SK-N-SH treated with all-trans-retinoic acid at 6 μM for 48 hours (cell line): Measurements from ENCODE around the gene FHL1.

Experiments used
- CSRNP3 ChIP-seq: fragments of 250-450 bp; sonication (Bioruptor Pico); IDR thresholded peaks from 2 replicates; pipeline ENCODE4 v1.5.1; 2021; ENCODE audit warnings: mild to moderate bottlenecking, moderate library complexity
- GLIS3 ChIP-seq: fragments of 250-450 bp; sonication (Bioruptor Pico); IDR thresholded peaks from 2 replicates; pipeline ENCODE4 v1.5.0; 2020; ENCODE audit warnings: mild to moderate bottlenecking, moderate library complexity
- ISL1 ChIP-seq: fragments of 250-450 bp; sonication (Bioruptor Pico); IDR thresholded peaks from 2 replicates; pipeline ENCODE4 v2.1.2; 2022; ENCODE audit warnings: mild to moderate bottlenecking, moderate library complexity
- PPARA ChIP-seq: fragments of 250-450 bp; sonication (Bioruptor Pico); IDR thresholded peaks from 2 replicates; pipeline ENCODE4 v1.5.0; 2020; ENCODE audit warnings: mild to moderate bottlenecking, borderline replicate concordance
- RARB ChIP-seq: fragments of 250-450 bp; sonication (Bioruptor Pico); IDR thresholded peaks from 2 replicates; pipeline ENCODE4 v1.8.0; 2021; ENCODE audit warnings: mild to moderate bottlenecking, moderate library complexity
- TOX ChIP-seq: fragments of 250-450 bp; sonication (Bioruptor Pico); IDR thresholded peaks from 2 replicates; pipeline ENCODE4 v1.8.0; 2021; ENCODE audit warnings: mild to moderate bottlenecking, moderate library complexity, borderline replicate concordance
- ZC3H10 ChIP-seq: fragments of 250-450 bp; sonication (Bioruptor Pico); IDR thresholded peaks from 2 replicates; pipeline ENCODE4 v1.5.1; 2021; ENCODE audit warnings: mild to moderate bottlenecking, moderate library complexity
- ZNF565 ChIP-seq: fragments of 450-650 bp; formaldehyde crosslinking; conservative IDR thresholded peaks from 2 replicates; pipeline ENCODE4 v1.5.0; 2020; ENCODE audit warnings: low read depth, mild to moderate bottlenecking, moderate library complexity
- ZNF70 ChIP-seq: fragments of 450-650 bp; formaldehyde crosslinking; IDR thresholded peaks from 2 replicates; pipeline ENCODE4 v1.5.0; 2020; ENCODE audit warnings: mild to moderate bottlenecking, moderate library complexity
- TF ChIP-seq, protein P1 (sequence below): fragments of 250-450 bp; sonication (Bioruptor Pico); IDR thresholded peaks from 2 replicates; pipeline ENCODE4 v1.8.0; 2020; ENCODE audit warnings: mild to moderate bottlenecking, moderate library complexity, borderline replicate concordance

GRCh38 chrX:136256026-136256425, 108.7 kb downstream of the FHL1 start:
- TF ChIP-seq ZNF70 (CRISPR knock-in tag) (no peak), RARB (CRISPR knock-in tag) (no peak), ZC3H10 (no peak), CSRNP3 (no peak), TOX (CRISPR knock-in tag) (no peak), ZNF565 (no peak), PPARA (no peak), ISL1 (CRISPR knock-in tag) (no peak), GLIS3 (CRISPR knock-in tag) (no peak)
- TF ChIP-seq, protein P1, sequence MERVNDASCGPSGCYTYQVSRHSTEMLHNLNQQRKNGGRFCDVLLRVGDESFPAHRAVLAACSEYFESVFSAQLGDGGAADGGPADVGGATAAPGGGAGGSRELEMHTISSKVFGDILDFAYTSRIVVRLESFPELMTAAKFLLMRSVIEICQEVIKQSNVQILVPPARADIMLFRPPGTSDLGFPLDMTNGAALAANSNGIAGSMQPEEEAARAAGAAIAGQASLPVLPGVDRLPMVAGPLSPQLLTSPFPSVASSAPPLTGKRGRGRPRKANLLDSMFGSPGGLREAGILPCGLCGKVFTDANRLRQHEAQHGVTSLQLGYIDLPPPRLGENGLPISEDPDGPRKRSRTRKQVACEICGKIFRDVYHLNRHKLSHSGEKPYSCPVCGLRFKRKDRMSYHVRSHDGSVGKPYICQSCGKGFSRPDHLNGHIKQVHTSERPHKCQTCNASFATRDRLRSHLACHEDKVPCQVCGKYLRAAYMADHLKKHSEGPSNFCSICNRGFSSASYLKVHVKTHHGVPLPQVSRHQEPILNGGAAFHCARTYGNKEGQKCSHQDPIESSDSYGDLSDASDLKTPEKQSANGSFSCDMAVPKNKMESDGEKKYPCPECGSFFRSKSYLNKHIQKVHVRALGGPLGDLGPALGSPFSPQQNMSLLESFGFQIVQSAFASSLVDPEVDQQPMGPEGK (CRISPR knock-in tag), result no peak
